ENCODE data around the gene CNKSR3.

The CNKSR3 gene

DNA sequence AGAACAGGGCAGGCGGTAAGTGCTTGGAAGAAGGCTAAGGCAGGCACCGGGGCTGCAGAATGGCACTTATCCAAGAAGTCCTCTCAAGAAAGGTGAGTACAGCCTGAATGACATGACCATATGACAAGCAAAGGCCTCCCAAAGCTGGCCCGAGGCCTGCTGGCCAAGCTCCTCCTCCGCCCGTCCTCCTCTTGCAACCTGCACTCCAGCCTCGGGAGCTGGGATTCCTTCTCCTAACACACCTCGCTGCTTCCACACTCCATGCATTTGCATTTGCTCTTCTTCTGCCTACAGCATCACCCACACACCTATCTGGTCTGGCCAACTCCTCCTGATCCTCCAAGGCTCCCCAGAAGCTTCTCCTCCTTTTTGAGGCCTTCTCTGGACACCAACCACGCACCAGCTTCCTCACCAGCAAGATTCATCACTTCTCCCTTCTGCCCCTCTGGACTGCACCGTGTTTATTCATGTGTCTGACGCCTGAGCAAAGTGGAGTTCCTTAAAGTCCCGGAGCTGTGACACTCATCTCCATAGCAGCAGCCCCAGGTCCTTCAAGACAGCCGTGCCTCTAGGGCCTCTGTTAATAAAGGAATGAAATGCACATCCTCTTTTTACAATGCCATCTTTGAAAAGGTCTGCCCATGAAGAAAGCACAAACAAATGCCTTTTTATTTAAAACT, 32.3 kb downstream of the CNKSR3 start:
- DNase-seq, result no peak

DNA sequence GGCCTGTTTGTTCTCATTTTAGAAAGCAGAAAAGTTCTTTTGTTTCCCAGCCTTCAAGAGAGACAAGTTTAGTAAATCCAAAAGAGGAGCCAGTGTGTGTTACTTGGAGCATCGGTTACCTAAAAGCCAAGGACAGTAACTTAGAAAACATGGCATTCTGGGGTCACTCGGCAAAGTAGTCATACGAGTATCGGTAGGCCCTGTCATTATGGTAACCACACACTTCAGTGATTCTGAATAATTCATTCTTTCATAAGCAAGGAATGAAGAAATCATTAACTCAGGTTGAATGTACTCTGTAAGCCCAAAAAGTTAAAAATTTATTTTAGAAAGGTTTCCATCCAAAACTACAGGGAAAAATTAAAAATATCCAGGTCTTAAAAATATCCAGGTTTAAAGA, 34.0 kb downstream of the CNKSR3 start:
- no peak for DNase-seq

DNA sequence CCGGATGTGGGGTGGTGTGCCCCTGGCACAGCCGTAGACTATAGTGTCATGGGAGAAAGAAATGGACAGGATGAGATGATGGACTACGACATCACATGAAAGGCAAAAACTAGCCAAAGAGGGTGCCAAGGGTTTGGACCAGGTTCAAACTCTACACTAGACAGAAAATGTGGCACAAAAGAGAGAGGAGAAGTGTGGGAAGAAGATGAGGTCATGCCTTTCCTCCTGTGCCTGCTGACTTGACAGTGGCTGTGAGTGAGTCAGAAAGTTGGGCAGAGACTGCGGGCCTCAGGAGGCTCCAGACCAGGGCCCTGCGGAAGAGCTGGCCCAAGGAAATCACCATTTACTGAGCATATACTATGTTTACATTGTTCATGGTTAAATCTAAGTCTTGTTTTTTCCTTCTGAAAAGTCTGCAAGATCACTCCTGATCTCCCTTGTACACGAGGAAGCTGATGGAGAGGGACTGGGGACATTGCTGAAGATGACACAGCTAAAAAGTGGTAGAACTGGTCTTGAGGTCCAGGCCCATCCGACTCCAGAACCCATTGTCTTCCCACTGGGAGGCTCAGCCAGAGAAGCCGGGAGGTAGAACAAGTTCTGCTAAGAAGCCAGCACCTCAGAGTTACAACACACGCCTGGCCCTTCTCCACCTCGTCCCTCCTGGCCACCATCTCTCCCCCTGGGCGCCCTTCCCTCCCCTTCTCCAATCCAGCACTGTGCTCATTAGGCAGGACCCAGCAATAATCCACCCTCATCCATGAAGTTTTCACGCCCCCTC, 35.6 kb downstream of the CNKSR3 start:
- DNase-seq, result no peak

DNA sequence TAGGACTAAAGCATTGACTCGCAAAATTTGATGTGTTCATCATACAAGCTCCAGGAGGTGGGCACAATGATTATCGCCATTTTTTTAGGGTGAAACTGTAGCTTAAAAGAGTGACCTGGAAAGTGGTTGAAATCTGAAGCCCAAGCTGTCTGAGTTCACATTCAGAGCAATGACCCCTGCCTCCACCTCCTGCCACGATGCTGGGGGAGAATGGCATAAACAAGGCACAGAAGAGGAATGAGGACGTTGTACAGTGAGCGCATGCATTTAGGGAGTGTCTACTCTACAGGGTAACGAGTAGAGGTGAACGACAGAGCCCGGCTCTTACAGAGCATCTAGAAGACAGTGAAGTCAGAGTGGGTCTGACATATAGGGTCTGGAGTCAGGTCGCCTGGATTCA, 37.2 kb downstream of the CNKSR3 start:
- DNase-seq, result no peak

DNA sequence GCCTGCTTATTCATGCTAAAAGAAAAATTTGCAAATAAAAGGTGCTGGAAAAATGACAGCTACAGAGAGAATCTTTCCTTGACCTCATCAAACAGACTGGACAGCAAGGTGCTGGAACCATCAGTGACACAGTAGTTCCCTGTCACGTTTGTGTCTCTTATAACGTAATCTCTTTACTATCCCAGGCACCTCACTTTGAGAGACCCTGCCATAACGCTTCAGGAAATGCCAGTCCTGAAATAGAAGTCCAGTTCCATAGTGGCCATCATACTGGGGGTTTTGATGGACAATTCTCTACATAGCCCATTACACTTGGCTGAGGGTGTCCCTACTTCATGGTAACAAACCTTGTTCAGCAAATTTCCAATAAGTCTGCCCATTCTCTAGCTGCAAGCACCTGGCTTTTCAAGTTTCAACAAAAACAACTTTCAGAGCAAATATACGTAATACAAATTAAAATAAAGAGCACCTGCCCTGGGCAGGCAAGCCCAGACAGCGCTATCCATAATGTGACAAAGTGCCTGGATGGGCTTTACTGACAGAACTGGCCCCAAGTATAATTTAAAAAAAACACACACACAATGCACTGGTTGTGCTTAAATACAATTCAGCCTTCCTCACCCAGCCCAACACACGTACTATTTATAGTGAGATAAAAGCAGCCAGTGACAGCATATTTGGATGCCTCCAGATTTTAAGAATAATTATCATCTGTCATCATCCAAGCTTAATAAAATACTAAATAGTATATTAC, 38.7 kb downstream of the CNKSR3 start:
- no peak for DNase-seq

DNA sequence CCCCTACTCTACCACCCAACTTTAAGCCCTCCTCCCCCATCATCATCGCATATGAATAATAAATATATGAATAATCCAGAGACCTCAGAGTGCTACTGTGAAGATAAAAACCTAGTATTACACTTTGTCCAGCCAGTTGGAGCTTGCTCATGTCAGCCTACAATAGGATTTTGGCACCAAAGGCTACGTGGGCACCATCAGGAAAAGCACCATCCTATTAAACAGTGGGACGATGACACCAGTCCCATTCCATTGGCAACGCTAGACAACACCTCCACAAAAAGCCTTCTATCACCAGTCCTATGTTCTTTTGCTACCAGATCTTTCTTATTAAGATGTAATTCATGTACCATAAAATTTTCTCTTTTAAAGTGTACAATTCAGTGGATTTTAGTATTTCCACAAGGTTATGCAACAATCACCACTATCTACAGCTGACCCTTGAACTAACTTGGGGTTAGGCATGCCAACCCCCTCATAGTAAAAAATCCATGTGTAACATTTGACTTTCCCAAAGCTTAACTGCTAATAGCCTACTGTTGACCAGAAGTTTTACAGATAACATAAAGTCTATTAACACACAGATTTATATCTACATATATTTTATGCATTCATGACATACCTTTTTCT, 41.1 kb downstream of the CNKSR3 start:
- DNase-seq, result no peak

DNA sequence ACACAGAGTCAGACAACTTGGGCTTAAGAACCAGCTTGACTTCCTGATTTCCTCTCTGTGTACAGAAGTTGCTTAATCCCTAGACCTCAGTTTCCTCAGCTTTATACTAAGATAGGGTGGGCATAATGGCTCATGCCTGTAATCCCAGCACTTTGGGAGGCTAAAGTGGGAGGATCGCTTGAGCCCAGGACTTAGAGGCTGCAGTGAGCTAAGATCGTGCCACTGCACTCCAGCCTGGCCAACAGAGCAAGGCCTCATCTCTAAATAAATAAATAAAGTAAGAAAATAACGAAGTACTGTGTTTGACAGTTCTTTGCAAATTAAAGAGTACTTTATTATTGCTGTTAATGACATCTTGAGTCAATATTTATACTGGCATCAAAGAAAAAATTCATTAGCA, 41.7 kb downstream of the CNKSR3 start:
- DNase-seq, result no peak

DNA sequence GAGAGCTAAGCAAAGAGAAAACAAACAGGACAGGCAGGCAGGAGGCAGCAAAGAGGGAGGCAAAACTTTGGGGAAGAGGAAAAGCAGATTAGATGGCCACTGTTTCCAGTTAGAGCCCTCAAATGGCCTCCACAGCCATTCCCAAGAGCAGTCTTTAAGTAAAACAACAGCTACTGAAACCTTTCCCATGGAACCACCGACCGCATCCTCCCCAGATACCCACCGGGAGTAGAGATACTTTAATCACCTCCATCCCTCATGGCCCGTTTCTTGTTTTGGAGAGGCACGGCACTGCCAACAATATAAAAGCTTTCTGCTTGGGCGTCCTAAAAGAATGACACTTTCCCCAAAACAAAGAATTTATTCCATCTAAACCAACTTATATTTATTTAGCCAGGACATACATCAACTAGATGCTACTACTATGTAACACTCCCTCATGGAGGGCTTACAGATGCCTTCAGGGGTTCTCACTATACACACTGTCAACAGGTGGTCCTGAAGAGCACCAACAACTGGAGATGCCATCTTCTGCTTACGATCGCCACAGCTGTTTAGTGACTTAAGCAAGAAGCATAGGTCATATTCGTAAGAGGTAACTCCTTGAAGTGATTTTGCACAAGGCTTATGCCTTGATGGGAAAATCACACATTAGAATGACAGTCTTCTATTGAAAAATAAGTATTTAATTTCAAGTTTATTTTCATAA, 43.4 kb downstream of the CNKSR3 start:
- DNase-seq, result no peak

DNA sequence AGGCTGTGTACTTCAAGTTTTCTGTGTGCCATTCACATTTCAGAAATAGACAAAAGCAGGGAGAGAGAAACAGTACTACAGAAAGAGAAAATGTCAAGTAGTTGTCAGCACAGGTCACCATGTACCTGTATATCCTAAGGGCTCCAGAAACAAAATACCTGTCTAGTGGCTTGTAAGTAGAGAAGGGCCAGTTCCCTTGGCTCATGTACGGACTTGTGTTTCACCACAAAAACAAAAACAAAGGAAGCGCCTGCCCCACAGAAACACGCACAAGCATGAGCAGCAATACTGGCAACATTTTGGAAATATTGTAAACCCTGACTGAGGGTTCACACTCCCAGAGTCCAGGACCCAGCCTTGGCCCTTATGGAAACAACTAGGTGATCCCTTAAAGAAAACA, 44.3 kb downstream of the CNKSR3 start:
- DNase-seq, result no peak

DNA sequence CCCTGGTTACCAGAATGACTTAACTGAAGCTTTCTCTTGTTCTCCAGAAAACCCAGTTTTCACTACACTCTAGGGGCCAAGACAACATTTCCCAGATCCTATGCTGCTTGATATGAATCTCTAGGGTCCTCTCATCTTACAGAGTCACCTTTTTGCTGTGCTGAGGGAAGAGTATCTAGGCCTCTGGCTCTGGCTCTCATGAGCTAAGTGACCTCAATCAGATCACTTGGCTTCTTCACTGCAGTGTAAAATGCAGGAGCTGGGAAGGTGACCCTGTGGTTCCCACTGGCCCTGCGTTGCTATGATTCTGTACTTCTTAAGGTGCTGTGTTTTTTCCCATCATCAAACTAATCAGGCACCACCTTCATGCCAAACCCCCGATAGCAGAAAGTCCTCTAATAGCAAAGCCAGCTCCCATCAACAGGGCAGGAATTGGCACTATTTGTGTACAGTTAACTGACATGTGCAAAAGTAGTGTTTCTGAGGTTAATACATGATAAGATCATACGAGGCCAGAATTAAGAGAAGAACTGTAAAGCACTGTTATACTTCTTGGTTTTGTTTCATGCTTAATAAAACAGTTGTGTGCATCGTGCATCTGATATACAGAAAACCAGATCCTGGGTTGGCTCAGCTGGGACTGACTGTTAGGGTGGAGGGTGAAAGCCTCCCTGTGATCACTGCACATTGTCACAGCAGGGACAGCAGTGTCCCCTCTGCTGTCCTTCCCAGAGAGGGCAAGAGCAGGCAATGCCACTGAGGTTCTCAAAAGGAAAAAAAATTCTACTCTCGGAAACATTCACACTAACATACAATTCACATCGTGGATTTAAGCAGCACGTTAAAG, 46.7 kb downstream of the CNKSR3 start:
- DNase-seq, result no peak

DNA sequence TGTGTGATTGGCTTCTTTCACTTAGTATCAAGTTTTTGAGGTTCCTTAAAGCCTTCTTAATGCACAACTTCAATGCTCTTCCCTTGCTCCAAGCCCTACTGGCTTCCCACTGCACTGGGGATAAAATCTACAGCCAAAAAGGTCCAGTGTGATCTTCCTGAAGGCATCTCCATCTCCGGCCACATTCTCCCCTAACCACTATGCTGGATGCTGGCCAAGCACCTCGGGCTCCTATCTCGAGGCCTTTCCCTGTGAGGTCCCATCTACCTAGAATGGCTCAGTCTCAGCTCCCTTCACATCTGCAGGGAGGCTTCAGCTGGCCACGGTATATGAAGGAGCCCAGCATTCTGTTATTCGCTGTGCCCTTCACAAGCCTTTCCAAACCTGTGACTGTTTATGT, 48.1 kb downstream of the CNKSR3 start:
- no peak for DNase-seq

DNA sequence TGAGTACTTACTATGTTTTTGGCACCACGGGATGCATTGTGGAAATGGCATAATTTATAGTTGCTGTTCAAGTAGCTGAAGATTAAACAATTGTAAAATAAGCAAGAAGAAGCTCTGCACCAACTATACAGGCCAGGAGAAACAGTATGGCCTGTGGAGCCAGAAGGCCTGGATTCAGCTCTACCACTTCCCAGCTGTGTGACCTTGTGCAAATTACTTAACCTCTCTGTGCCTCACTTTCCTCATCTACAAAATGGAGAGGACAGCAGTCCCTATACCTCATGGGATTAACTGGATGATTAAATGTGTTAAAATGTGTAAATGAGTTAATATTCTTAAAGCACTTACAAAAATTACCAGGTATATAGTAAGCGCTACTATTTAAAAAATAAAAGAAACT, 49.1 kb downstream of the CNKSR3 start:
- no peak for DNase-seq

DNA sequence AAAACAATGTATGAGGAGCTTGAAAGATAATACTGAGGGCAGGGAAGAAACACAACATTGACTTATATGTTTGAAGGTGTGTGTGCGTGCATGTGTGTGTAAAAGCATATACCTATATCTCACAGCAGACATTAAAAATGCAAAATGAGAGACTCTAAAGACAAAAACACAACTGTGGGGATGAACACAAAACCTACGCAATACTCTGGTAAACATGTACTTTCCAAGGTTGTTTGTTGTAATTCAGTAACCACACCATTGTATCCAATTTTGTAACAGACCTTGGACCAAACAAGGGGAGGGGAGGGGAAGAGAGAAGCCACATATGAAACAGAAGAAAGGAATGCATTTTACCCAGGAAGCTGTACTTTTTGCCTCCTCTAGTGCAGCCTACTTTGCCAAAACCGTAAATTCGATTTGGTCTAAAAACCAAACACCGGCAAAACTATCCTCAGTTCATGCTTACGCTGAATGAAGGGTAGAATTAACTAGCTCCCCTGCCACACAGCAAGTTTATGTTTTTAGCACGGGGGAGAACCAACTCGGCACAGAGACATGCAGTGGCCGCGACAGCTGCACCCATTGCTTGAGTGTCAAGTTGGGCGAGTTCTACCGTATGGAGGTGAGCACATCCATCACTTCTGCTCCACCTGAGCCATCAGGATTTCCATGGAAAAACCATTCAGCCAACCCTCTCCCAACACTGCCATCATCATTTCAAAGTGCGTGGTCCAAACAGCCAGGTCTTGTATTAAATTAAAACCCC, 50.0 kb downstream of the CNKSR3 start:
- DNase-seq, result no peak

DNA sequence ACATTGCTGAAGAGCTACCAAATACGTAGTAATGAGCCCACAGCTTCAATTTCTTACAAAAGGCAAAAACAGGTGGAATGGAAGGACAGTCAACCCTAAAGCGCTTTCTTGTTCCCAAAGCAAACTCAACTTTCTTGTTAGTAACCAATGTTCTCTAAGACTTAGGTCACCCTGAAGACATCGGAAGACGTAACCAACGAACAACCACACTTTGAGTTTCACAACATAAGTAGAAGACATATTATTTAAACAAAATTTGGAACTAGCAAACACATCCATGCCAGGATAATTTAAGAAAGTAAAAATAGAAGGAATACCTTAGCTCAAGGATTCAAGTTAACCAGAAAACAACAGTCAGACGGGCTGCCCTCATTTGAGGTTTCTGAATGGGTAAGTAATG, 51.0 kb downstream of the CNKSR3 start:
- DNase-seq, result no peak

DNA sequence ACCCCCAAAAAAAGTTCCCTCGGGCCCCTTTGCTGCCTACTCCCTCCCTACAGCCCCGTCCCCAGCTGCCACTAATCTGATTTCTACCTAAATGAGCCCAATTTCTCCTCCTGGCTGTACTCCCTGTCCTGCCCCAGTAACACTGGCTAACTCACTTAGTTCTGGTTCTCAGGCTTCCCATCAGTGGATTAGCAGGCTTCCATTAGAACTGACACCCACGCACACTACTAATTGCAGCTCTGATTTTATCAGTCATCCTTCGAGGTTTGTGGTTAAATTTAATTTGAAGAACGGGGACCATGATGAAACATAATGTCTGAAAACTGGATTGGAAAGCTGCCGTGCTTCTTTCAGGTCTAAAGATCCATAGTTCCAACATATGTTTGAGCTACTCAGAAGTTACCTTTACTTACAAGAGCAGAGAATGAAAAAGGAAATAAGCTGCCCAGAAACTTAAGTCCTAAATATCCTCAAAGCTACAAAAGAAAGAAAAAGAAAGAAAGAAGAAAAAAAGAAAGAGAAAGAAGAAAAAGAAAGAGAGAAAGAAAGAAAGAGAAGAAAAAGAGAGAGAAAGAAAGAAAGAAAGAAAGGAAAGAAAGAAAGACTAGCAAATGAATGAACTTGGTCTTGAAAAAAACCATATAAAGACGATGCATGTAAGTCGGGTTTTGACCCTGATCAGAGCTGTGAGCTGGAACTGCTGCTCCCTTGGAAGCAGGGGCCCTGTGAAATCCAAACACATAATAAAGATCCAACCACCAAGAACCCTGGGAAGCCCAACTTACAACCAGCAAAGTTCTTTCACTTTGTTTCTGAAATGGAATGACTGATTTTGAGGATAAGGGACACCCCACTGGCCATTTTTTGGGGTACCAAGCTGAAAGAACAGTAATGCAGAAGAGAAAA, 51.7 kb downstream of the CNKSR3 start:
- DNase-seq, result no peak

DNA sequence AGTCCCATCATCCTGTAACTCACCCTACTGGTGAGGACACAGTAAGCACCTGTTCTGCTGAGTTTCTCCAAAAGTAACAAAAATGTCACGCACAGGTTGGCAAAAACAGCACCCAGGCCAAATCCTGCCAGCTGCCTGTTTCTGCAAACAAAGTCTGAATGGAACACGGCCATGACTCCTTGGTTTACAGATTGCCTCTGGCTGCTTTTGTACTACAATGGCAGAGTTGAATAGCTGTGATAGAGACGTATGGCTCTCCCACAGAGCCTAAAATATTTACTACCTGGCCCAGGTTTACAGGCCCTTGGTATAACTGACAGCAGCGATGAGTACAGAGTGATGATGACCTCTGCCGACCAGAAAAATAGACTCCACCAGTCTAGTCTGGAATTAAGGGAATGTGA, 52.6 kb downstream of the CNKSR3 start:
- no peak for DNase-seq

DNA sequence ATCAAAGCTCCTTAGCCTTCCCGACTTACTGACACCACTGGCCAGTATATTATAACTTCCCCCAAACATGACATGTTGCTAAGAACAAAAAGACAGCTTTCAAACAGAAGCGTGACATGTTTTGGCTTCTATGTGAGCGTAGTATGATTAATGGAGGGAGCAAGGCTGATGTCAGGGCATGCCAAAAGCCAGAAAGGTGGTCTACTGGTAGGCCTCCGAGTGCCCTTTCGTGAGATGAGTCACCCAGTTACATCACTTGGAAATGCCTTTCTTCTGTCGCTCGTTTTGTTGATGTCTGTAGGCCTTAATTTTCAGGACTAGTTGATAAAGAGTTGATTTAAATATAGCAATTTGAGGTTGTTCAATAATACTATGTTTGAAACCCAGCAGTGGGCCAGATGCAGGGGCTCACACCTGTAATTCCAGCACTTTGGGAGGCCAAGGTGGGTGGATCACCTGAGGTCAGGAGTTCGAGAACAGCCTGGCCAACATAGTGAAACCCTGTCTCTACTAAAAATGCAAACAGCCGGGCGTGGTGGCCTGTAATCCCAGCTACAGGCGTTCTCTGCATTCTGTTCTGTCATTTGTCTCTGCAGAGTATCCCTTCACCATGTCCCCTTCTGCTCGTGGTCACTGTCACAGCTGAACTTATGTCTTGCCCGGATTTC, 53.3 kb downstream of the CNKSR3 start:
- DNase-seq, result no peak

DNA sequence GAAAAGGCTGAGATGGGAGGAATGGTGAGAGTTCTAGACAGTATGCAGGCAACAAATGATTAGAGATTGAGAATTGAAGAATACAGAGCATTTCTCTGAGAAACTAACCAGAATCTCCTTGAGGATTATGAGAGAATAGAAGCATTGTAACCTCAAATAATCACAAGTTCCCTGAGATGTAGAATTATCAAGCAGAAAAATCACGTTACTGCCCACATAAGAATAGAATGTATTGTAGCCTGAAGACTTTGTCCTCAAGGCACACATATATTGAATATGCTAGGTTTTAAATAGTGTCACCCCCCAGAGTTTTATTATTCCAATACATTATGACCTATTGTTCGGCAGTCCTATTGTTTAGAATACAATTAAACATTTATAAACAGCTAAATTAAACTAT, 57.2 kb downstream of the CNKSR3 start:
- DNase-seq, result no peak

DNA sequence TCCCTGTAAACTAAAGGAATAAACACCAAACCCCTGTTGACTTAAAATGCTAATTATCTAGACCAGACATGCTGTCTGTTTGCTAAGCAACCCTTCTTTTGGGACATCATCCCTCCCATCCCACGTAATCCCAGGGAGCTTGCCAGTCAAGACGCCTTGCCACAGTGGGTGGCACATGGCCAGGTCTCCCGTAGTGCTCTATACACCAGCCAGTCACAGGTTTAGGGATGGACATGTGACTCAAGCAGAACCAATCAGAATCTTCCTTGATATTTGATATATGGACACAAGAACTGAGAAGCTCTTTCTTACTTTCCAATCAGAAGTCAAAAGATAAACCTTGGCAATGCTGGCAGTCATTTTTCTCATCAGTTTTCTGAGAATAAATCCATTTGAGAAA, 60.0 kb downstream of the CNKSR3 start:
- no peak for DNase-seq
